SK-N-SH (cell line): ENCODE measurements around the gene ANO10. TPM values are rescaled to one million over a fixed set of nuclear protein-coding genes. Genes with fewer than 3 reads are reported as not detected.

Experiments
- CTCF ChIA-PET: fragments of 300-600, 350-600 bp; formaldehyde crosslinking; extraction: SDS; loops from one replicate; lab custom pipeline; 2021; lab: Yijun Ruan, JAX
- POLR2A ChIA-PET: fragments of 350-600 bp; sonication (Branson Sonifier 250); formaldehyde crosslinking; extraction: SDS; loops from one replicate; lab custom pipeline; 2020; ENCODE audit warnings: antibody characterized with exemption, inconsistent platforms; lab: Yijun Ruan, JAX
- DNase-seq: peaks from one replicate; pipeline ENCODE4 v3.0.0; 2012
- H2AFZ ChIP-seq: fragments of 200-600 bp; sonication (generic); 2 replicates; pipeline ENCODE4 v1.8.1; 2016; ENCODE audit warnings: antibody characterized with exemption, mild to moderate bottlenecking, low read depth
- H3F3A ChIP-seq: fragments of 200-600 bp; sonication (generic); replicated peaks from 2 replicates; pipeline ENCODE3; 2016; ENCODE audit warnings: antibody characterized with exemption, mild to moderate bottlenecking; ENCODE audit not compliant: insufficient read depth
- H3K27ac ChIP-seq, 2 experiments: fragments of 200-500 bp in 1 of 2; fragments of 200-600 bp in 1 of 2; sonication (Bioruptor generic) in 1 of 2; sonication (generic), shearing (Covaris generic) in 1 of 2; 2 replicates each; pipeline versions ENCODE4 v1.5.1 to v1.6.1; 2014 to 2016; ENCODE audit warnings: low read depth in 2 of 2, inconsistent platforms in 1 of 2, low read length in 1 of 2, mild to moderate bottlenecking in 1 of 2, mixed read lengths in 1 of 2
- H3K27me3 ChIP-seq: fragments of 200-600 bp; sonication (generic), shearing (Covaris generic); 2 replicates; pipeline ENCODE4 v1.6.1; 2016; ENCODE audit warnings: mixed run types; ENCODE audit not compliant: insufficient read depth
- H3K36me3 ChIP-seq, 2 experiments: fragments of 200-500 bp in 1 of 2; fragments of 200-600 bp in 1 of 2; sonication (Bioruptor generic) in 1 of 2; sonication (generic) in 1 of 2; replicated peaks in 1 of 2; 2 replicates each; pipeline versions ENCODE3 to v1.5.1; 2014 to 2016; ENCODE audit warnings: low read length in 1 of 2, mild to moderate bottlenecking in 1 of 2; ENCODE audit not compliant: insufficient read depth in 2 of 2, control insufficient read depth in 1 of 2
- H3K4me1 ChIP-seq, 2 experiments: fragments of 200-500 bp in 1 of 2; fragments of 200-600 bp in 1 of 2; sonication (Bioruptor generic) in 1 of 2; sonication (generic), shearing (Covaris generic) in 1 of 2; 2 replicates each; pipeline versions ENCODE4 v1.5.1 to v1.6.1; 2014 to 2016; ENCODE audit warnings: low read depth in 1 of 2, low read length in 1 of 2, mixed run types in 1 of 2; ENCODE audit not compliant: insufficient read depth in 2 of 2, control insufficient read depth in 1 of 2
- H3K4me2 ChIP-seq: fragments of 200-600 bp; sonication (generic), shearing (Covaris generic); 2 replicates; pipeline ENCODE4 v1.6.1; 2017; ENCODE audit warnings: mixed run types
- H3K4me3 ChIP-seq, 2 experiments: fragments of 200-500 bp in 1 of 2; fragments of 200-600 bp in 1 of 2; sonication (Bioruptor generic) in 1 of 2; sonication (generic), shearing (Covaris generic) in 1 of 2; 2 replicates each; pipeline versions ENCODE4 v1.5.1 to v1.8.1; 2014 to 2016; ENCODE audit warnings: low read depth in 2 of 2, inconsistent platforms in 1 of 2, low read length in 1 of 2, mild to moderate bottlenecking in 1 of 2, mixed read lengths in 1 of 2, moderate library complexity in 1 of 2
- H3K79me2 ChIP-seq: fragments of 200-600 bp; sonication (generic); 2 replicates; pipeline ENCODE4 v1.8.1; 2017; ENCODE audit warnings: mild to moderate bottlenecking; ENCODE audit not compliant: insufficient read depth
- H3K9ac ChIP-seq: fragments of 200-600 bp; sonication (generic); 2 replicates; pipeline ENCODE4 v1.6.1; 2017; ENCODE audit warnings: mixed run types
- H3K9me2 ChIP-seq: fragments of 200-600 bp; sonication (generic); 2 replicates; pipeline ENCODE4 v1.6.1; 2017; ENCODE audit warnings: mixed run types
- H3K9me3 ChIP-seq: fragments of 200-600 bp; sonication (generic); 2 replicates; pipeline ENCODE4 v1.6.1; 2017; ENCODE audit warnings: mixed run types, mild to moderate bottlenecking, moderate library complexity
- H4K20me1 ChIP-seq: fragments of 200-600 bp; sonication (generic); 2 replicates; pipeline ENCODE4 v1.6.1; 2017; ENCODE audit warnings: mild to moderate bottlenecking, mixed run types; ENCODE audit not compliant: insufficient read depth
- CHD2 ChIP-seq: fragments of 150-350 bp; IDR thresholded peaks from 2 replicates; pipeline ENCODE4 v1.6.1; 2018; ENCODE audit warnings: low read length; ENCODE audit not compliant: partially characterized antibody
- ELF1 ChIP-seq: IDR thresholded peaks from 2 replicates; pipeline ENCODE4 v1.4.0; 2012
- FOSL2 ChIP-seq: IDR thresholded peaks from 2 replicates; pipeline ENCODE4 v1.4.0; 2012; ENCODE audit warnings: low read depth, mild to moderate bottlenecking, moderate library complexity, borderline replicate concordance
- FOXJ3 ChIP-seq: sonication (generic); formaldehyde crosslinking; IDR thresholded peaks from 2 replicates; pipeline ENCODE4 v1.5.1; 2020; ENCODE audit warnings: mild to moderate bottlenecking, missing genetic modification reagents
- FOXM1 ChIP-seq: IDR thresholded peaks from 2 replicates; pipeline ENCODE4 v1.4.0; 2012; ENCODE audit warnings: low read depth, mild to moderate bottlenecking
- GABPA ChIP-seq: IDR thresholded peaks from 2 replicates; pipeline ENCODE4 v1.4.0; 2012; ENCODE audit warnings: low read depth, mild to moderate bottlenecking
- JUND ChIP-seq: IDR thresholded peaks from 2 replicates; pipeline ENCODE4 v1.4.0; 2012
- MEF2A ChIP-seq: IDR thresholded peaks from 2 replicates; pipeline ENCODE4 v1.4.0; 2012; ENCODE audit warnings: low read depth, borderline replicate concordance
- NFIC ChIP-seq: IDR thresholded peaks from 2 replicates; pipeline ENCODE4 v1.4.0; 2012; ENCODE audit warnings: borderline replicate concordance
- RFX5 ChIP-seq: IDR thresholded peaks from 2 replicates; pipeline ENCODE4 v1.6.1; 2012; ENCODE audit warnings: mild to moderate bottlenecking, improper control_type of control experiment, low read length
- RXRA ChIP-seq: IDR thresholded peaks from 2 replicates; pipeline ENCODE4 v1.4.0; 2012; ENCODE audit warnings: low read depth, mild to moderate bottlenecking, borderline replicate concordance
- SIN3A ChIP-seq: IDR thresholded peaks from 2 replicates; pipeline ENCODE4 v1.6.1; 2012; ENCODE audit warnings: low read depth, mild to moderate bottlenecking, low read length, moderate library complexity, borderline replicate concordance
- TEAD4 ChIP-seq: IDR thresholded peaks from 2 replicates; pipeline ENCODE4 v1.4.0; 2012; ENCODE audit warnings: mild to moderate bottlenecking, borderline replicate concordance; ENCODE audit not compliant: insufficient read depth
- WGBS: methylation state at CpG from one replicate; pipeline ENCODE4 v1.1.6; 2017; ENCODE audit warnings: low lambda C conversion rate; 5-methylcytosine and 5-hydroxymethylcytosine counted together
- polyA plus RNA-seq, 3 experiments: library from polyadenylated mRNA; depleted of rRNA; stranded (reverse); fragments of >200 nt; gene quantifications; 2 replicates each; pipeline ENCODE4 v1.2.3, GENCODE V29; 2012
- TF ChIP-seq, protein P1 (sequence below): IDR thresholded peaks from 2 replicates; pipeline ENCODE4 v1.4.0; 2012; ENCODE audit warnings: low read depth, borderline replicate concordance
- TF ChIP-seq, protein P2 (sequence below): fragments of 150-350 bp; IDR thresholded peaks from 2 replicates; pipeline ENCODE4 v1.6.1; 2017; ENCODE audit warnings: antibody characterized with exemption, low read length, low read depth, borderline replicate concordance
- TF ChIP-seq, protein P3 (sequence below): IDR thresholded peaks from 2 replicates; pipeline ENCODE4 v1.6.1; 2012; ENCODE audit warnings: mild to moderate bottlenecking, low read depth, low read length, moderate library complexity
- TF ChIP-seq, protein P4 (sequence below): fragments of 150-350 bp; IDR thresholded peaks from 2 replicates; pipeline ENCODE4 v1.6.1; 2016; ENCODE audit warnings: mild to moderate bottlenecking, low read depth, low read length
- TF ChIP-seq, protein P5 (sequence below): IDR thresholded peaks from 2 replicates; pipeline ENCODE4 v1.4.0; 2012; ENCODE audit warnings: low read depth, borderline replicate concordance

The ANO10 gene
- polyA plus RNA-seq, 1 of the 3 experiments (the other 2 are of a cell fraction): 16.8 TPM

DNA sequence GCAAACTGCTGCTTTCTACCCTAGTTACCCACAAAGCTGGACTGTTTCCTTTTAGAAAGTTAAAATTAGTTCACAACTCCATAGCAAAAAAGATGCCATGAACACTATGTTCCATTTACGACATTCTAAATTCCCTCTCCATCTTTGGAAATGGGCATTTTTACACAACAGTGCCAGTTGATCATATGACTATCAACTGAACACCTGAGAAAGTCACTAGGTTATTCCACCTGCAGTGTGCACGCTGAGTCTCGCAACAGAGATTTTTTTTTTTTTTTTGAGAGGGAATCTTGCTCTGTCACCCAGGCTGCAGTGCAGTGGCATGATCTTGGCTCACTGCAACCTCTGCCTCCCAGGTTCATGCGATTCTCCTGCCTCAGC lies 215.2 kb downstream of the ANO10 start:
- DNase-seq: no peak
- no peak overlapping the region for H2AFZ ChIP-seq
- H3K4me3 ChIP-seq: no peak overlapping the region
- POLR2A ChIA-PET: no interaction called here
- H3K79me2 ChIP-seq: no peaks in the 10 kb centered on the region
- no peaks in the 10 kb centered on the region for H3F3A ChIP-seq
- no peaks in the 10 kb centered on the region for H4K20me1 ChIP-seq
- H3K36me3 ChIP-seq: no peaks in the 10 kb centered on the region
- 98% methylated on average over 4 of the region's 4 CpGs for WGBS
- no peak for TF ChIP-seq ELF1
- TF ChIP-seq NFIC: no peak
- TF ChIP-seq FOSL2: no peak
- TF ChIP-seq, protein P1, sequence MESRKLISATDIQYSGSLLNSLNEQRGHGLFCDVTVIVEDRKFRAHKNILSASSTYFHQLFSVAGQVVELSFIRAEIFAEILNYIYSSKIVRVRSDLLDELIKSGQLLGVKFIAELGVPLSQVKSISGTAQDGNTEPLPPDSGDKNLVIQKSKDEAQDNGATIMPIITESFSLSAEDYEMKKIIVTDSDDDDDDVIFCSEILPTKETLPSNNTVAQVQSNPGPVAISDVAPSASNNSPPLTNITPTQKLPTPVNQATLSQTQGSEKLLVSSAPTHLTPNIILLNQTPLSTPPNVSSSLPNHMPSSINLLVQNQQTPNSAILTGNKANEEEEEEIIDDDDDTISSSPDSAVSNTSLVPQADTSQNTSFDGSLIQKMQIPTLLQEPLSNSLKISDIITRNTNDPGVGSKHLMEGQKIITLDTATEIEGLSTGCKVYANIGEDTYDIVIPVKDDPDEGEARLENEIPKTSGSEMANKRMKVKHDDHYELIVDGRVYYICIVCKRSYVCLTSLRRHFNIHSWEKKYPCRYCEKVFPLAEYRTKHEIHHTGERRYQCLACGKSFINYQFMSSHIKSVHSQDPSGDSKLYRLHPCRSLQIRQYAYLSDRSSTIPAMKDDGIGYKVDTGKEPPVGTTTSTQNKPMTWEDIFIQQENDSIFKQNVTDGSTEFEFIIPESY: no peak
- no peak for TF ChIP-seq RXRA
- TF ChIP-seq, protein P2, sequence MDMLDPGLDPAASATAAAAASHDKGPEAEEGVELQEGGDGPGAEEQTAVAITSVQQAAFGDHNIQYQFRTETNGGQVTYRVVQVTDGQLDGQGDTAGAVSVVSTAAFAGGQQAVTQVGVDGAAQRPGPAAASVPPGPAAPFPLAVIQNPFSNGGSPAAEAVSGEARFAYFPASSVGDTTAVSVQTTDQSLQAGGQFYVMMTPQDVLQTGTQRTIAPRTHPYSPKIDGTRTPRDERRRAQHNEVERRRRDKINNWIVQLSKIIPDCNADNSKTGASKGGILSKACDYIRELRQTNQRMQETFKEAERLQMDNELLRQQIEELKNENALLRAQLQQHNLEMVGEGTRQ: no peak
- TF ChIP-seq, protein P3, sequence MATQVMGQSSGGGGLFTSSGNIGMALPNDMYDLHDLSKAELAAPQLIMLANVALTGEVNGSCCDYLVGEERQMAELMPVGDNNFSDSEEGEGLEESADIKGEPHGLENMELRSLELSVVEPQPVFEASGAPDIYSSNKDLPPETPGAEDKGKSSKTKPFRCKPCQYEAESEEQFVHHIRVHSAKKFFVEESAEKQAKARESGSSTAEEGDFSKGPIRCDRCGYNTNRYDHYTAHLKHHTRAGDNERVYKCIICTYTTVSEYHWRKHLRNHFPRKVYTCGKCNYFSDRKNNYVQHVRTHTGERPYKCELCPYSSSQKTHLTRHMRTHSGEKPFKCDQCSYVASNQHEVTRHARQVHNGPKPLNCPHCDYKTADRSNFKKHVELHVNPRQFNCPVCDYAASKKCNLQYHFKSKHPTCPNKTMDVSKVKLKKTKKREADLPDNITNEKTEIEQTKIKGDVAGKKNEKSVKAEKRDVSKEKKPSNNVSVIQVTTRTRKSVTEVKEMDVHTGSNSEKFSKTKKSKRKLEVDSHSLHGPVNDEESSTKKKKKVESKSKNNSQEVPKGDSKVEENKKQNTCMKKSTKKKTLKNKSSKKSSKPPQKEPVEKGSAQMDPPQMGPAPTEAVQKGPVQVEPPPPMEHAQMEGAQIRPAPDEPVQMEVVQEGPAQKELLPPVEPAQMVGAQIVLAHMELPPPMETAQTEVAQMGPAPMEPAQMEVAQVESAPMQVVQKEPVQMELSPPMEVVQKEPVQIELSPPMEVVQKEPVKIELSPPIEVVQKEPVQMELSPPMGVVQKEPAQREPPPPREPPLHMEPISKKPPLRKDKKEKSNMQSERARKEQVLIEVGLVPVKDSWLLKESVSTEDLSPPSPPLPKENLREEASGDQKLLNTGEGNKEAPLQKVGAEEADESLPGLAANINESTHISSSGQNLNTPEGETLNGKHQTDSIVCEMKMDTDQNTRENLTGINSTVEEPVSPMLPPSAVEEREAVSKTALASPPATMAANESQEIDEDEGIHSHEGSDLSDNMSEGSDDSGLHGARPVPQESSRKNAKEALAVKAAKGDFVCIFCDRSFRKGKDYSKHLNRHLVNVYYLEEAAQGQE: no peak
- no peak for TF ChIP-seq TEAD4
- no peak for TF ChIP-seq CHD2
- TF ChIP-seq GABPA: no peak
- TF ChIP-seq, protein P4, sequence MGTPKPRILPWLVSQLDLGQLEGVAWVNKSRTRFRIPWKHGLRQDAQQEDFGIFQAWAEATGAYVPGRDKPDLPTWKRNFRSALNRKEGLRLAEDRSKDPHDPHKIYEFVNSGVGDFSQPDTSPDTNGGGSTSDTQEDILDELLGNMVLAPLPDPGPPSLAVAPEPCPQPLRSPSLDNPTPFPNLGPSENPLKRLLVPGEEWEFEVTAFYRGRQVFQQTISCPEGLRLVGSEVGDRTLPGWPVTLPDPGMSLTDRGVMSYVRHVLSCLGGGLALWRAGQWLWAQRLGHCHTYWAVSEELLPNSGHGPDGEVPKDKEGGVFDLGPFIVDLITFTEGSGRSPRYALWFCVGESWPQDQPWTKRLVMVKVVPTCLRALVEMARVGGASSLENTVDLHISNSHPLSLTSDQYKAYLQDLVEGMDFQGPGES: no peak
- no peak for TF ChIP-seq JUND
- no peak for TF ChIP-seq FOXJ3 (CRISPR knock-in tag)
- TF ChIP-seq MEF2A: no peak
- TF ChIP-seq, protein P5, sequence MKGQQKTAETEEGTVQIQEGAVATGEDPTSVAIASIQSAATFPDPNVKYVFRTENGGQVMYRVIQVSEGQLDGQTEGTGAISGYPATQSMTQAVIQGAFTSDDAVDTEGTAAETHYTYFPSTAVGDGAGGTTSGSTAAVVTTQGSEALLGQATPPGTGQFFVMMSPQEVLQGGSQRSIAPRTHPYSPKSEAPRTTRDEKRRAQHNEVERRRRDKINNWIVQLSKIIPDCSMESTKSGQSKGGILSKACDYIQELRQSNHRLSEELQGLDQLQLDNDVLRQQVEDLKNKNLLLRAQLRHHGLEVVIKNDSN: no peak
- TF ChIP-seq SIN3A: no peak
- no peak for TF ChIP-seq RFX5
- no peak for TF ChIP-seq FOXM1
- no peaks in the 10 kb centered on the region for H3K9me2 ChIP-seq
- H3K9ac ChIP-seq: no peak overlapping the region
- CTCF ChIA-PET: interaction anchor here (1.1 to 1.5 kb wide), 2 partner anchors 28 to 97 kb away, joined by 3 read pairs; no protein-coding TSS in a partner anchor
- H3K4me1 ChIP-seq: no peaks in the 10 kb centered on the region
- H3K9me3 ChIP-seq: no peaks in the 10 kb centered on the region
- H3K27ac ChIP-seq: no peak overlapping the region
- no peaks in the 10 kb centered on the region for H3K27me3 ChIP-seq
- H3K4me2 ChIP-seq: no peak overlapping the region
